GM19351 (cell line): Measurements from ENCODE around the gene PNMA6F.
"Not testable (repeated sequence)": the region's sequence is repeated elsewhere in the genome, so short reads cannot be mapped to it uniquely, and the experiment has no call there.

ENCODE experiments used
- ATAC-seq: cut with Tn5 transposase; IDR thresholded peaks from one replicate; pipeline ENCODE4 v1.9.1; 2021; ENCODE audit warnings: mild to moderate bottlenecking, moderate library complexity; ENCODE audit not compliant: unreplicated experiment

Gene PNMA6F

DNA sequence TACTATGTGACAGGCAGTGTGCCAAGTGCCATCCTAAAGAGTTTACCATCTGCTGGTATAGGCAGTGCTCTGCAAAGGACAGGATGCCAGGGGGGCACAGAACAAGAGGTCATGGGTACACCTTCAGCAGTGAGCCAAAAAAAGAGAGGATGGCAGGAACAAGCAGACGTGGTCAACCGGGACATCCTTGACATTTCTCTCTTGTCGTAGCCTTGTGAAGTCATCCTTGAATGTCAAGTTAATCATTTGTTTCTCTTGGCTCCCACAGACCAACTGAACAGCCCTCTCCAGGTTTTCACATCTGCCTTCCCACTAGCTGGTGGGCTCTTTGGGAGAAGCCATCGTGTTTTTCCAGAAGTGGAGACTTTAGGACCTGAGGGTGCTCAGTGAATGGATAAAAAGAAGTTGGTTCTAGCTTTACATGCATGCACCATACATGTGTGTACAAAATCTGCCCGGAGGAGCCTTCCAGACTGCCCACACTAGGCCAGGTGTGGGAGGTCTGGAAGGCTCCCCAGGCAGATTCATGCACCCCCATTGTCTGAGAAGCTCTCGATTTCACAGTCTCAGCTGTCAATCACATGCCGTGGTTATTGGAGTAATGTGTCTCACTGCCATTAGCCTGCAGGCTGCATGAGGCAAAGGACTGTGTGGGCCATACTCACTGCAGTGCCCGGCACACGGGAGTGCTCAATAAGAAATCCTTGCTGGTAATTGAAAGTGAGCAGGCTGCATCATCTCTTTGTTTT lies 16.4 kb downstream of the PNMA6F start:
- no peak for ATAC-seq

DNA sequence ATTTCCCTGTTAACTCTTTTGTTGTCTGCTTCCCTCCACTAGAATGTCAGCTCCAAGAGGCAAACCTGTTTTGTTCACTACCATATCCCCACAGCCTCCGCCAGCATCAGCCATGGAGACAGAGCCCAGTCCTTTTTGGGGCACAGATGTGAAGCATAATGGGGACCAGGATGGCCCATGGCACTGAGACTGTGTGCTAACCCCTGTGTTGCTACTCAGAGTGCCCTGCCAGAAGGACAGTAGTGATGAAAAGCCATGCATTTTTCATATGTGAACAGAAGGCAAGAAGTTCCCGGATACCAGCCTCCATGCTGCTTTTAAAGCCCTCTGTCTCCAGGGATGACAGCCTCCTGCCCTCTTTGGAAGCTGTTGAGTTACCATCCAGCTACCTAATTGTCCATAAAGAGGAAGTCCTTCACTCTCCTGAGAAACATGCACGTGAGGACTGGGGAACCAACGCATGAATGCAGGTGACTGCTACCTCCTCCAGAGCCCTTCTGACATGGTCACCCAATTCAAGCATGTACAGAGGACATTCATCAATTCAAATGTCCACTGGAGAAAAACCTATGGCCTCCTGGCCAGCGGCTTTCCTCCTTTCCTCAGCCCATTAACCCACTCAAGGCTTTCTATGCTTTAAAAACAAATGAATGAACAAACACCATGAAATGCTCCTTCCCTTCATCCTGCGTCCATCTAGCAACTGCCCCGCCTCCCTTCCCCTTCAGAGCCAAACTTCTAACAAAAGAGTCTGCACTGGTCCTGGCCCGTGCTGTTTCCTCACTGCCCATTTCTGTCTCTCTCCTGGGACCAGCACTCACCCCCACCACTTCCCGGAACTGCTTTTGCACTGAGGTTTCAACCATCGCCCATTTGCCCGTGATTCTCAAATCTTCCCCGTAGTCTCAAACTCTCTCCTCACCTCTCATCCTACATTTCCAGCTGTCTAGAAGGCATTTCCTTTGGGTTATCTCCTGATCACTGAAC lies 18.0 kb downstream of the PNMA6F start:
- no peak for ATAC-seq

DNA sequence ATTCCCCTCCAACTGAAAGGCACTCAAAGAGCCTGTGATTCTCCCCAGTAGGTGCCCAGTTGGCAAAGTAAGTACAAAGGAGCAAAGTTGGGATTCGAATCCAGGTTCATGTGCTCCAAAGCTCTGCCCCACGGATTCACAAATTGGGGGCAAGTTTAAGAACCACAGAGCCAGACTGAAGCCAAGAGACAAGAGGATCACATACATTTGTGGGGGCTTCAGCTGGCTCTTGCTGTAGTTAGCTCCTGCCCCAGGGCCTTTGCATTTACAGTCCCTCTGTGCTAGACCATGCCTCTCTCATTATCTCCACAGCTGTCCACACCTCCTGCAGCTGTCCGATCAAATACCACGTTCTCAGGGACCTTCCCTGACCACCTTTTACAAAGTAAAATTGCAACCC lies 18.8 kb downstream of the PNMA6F start:
- ATAC-seq = no peak

DNA sequence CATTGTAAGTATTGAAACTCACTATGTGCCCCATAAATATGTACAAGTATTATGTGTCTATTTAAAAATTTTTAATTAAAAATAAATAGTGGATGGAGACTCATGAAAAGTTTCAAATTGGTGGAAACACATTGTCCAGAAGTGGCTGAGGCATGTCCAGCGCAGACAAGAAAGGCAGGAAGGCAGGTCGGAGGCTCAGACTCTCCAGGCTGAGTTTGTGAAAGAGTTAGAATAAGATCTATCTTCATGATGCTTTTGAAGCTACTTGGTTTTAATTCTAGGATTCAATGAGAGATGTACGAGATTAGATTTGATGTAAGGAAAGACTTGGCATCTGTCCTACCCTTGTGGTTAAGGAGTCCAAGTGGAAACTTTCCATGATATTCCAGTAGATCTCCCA lies 19.8 kb downstream of the PNMA6F start:
- no peak for ATAC-seq

DNA sequence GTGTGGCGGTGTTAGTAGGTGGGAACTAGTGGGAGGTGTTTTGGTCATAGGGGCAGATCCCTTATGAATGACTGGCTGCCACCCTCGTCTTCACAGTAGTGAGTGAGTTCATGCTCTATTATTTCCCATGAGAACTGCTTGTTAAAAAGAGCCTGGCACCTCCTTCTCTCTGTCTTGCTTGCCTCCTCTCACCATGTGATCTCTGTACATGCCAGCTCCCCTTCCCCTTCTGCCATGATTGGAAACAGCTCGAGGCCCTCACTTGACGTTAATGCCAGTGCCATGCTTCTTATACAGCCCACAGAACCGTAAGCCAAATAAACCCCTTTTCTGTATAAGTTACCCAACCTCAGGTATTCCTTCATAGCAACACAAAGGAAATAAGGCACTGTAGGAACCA lies 21.7 kb downstream of the PNMA6F start:
- no peak for ATAC-seq

DNA sequence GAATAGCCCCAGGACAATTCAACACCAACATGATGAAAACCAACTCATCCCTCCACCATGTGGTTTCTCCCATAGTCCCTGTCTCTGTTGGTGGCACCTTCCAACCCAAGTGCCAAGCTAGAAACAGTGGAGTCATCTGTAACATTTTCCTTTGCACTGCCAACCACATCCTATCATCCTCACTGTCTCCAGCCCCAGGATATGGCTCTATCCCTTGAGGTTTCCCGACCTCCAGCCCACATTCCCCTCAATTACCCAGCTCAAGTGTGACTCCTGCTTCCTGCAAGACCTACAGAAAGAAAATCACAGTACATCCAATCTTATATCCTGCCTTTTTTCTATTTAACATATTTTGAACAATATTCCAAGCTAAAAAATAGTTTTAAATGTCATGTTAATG lies 24.2 kb downstream of the PNMA6F start:
- ATAC-seq = no peak

DNA sequence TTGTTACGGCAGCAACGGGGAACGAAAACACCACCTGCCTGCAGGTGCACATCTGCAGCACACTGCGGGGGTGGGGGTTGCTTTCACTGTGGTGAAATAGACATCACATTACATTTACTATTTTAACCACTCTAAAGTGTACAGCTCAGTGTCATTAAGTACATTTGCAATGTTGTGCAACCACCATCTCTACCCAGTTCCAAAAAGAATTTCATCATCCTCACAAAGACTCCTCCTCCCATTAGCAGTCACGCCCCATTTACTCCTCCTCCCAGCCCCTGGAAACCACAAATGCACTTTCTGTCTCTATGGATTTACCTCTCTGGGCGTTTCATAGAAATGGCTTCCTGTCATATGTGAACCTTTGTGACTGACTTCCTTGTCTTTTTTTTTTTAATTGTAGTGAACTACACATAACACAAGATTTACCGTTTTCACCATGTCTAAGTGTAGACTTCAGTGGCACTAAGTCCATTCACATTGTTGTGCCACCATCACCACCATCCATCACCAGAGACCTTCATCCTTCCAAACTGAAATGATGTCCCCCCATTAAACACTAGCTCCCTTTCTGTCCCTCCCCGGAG lies 28.0 kb downstream of the PNMA6F start:
- ATAC-seq = not testable (repeated sequence)

DNA sequence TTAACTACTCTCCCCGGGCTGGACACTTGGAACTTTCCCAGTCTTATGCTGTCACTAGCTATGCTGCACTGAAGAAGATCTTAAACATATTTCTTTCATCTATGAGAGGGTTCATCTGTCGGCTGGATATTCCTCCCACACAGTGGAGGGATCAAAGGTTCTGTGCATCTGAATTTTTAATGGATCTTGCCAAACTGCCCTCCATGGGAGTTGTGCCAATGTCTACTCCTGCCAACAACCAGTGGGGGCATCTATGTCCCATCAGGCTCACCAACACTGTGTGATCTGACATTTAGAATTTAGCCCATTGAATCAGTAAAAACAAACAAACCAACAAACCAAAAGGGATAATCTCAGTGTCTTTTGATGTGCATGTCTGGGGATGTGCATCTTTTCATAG lies 32.8 kb downstream of the PNMA6F start:
- ATAC-seq = not testable (repeated sequence)

DNA sequence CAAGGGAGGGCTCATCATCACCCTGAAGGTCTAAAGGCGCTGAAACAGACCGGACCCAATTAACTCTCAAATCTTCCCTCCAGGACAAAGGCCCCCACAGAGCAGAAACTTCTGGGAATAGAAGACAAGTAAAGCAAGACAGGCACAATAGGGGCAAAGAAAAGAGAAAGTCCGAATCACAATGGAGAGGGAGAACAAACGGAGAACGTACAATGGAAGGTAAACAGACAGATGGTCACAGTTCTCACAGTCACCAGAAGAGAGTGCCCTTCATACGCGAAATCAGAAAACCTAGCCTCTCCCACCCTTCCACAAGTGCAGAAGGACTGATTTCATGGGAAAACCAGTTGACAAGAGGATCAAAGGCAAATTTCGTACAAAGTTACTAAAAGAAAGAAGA lies 35.9 kb downstream of the PNMA6F start:
- ATAC-seq = not testable (repeated sequence)

DNA sequence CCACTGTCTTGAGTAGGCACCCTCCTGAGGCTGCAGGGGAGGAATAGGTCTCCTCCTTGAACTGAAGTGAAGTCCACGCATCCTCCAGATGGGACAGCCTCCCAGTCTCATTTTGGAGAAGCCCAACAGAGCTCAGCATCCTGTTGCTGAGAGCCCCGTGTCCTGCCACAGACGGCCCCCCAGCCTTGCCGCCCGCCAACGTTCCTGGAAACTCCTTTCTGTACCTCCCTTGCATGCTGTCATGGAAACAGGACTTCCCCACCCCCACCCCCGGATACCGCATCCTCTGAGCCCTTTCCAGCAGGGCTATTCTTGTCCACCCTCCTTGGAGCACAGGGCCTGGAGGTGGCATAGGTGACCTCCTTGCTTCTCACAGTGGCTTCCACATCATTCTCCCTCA lies 37.6 kb downstream of the PNMA6F start:
- not testable (repeated sequence) for ATAC-seq

DNA sequence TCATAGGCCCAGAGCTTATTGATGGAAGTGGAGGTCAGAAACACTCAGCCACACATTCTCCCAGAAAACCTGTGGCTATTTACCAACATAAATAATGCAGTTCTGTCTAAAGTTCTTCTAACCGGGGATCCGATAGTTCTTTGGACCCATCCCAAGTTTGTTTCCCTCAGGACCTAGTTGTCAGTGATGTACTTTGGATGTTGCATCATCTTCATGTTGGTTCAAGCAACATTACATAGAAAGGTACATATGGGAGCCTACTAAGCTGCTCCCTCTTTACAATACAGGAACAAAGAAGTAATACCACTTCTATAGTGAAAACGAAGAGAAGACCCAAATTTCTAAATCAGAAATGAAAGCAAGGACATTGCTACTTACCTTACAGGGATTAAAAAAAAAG lies 39.8 kb downstream of the PNMA6F start:
- not testable (repeated sequence) for ATAC-seq

DNA sequence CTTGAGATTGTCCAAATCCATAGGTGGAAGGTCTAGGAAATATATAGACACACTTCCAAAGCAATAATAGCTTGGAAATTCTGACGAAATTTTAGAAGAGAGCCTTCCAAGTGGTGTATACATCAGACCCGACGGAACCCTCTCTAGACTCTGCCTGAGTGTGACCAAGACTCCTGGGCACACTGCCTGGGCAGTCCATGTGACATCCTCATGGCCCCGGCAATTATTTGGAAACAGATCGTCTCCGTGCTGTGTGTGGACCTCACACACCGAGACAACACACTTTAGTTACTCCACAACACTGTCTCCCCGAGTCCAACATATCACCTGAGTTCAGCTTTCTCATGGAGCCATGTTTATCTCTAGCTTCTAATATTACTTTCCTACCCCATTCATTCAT lies 42.3 kb downstream of the PNMA6F start:
- not testable (repeated sequence) for ATAC-seq

DNA sequence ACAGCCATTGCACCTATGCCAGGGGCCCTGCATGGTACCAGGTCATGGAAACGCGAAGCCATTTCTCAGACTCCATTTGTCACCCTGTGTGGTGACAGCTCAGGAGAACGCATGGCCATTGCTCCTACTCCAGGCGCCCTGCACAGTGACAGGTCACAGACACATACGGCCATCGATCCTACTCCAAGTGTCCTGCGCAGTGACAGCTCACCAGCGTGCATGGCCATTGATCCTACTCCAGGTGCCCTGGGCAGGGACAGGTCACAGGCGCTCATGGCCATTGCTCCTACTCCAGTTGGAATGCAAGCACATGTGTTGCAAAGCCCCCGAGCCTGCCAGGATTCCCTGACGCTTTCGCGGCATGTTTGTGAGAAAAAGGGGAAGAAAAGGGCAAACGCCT lies 45.5 kb downstream of the PNMA6F start:
- not testable (repeated sequence) for ATAC-seq

DNA sequence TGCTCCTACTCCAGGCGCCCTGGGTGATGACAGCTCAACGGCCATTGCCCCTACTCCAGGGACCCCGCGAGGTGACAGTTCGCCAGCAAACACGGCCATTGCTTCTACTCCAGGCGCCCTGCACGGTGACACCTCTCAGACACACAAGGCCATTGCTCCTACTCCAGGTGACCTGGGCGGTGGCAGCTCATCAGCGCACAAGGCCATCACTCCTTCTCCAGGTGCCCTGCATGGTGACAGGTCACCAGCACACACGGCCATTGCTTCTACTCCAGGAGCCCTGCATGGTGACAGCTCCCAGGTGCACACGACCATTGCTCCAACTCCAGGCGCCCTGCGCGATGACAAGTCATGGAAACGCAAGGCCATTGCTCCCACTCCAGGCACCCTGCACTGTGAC lies 46.1 kb downstream of the PNMA6F start:
- ATAC-seq = not testable (repeated sequence)

DNA sequence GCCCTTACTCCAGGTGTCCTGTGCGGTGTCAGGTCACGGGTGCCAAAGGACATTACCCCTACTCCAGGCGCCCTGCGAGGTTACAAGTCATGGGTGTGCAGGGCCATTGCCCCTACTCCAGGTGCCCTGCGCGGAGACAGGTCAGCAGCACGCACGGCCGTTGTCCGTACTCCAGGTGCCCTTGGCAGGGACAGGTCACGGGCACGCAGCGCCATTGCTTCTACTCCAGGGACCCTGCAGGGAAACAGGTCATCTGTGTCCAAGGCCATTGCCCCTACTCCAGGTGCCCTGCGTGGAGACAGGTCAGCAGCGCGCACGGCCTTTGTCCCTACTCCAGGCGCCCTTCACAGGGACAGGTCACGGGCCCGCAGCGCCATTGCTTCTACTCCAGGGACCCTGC lies 49.0 kb downstream of the PNMA6F start:
- not testable (repeated sequence) for ATAC-seq

DNA sequence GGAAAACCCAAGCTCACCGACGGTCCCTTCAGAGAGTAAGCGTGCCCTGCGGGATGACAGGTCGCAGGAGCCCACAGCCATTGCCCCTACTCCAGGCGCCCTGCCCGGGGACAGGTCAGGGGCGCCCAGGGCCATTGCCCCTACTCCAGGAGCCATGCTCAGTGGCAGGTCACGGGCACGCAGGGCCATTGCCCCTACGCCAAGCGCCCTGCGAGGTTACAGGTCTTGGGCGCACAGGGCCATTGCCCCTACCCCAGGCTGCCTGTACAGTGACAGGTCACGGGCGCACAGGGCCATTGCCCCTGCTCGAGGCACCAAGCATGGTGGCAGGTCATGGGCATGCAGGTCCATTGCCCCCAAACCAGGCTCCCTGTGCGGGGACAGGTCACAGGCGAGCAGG lies 49.5 kb downstream of the PNMA6F start:
- not testable (repeated sequence) for ATAC-seq
